Measurements from ENCODE around the gene GPI. TPM values are rescaled to one million over a fixed set of nuclear protein-coding genes. Genes with fewer than 3 reads are reported as not detected.

GPI gene
- total and polyA plus RNA-seq, 2 of the 8 experiments (the other 6 are each of a cell fraction or from before 2014, with no cell fraction given): 171 to 360 TPM

GRCh38 chr19:34335914-34336313 is 29.1 kb upstream of the GPI start:
- no peak overlapping the region for H3K4me3 ChIP-seq (ENCODE audit: extremely low read depth in 1 of 4, insufficient read depth in 2 of 4, low read depth in 3 of 4, low read length in 4 of 4)
- no peak overlapping the region for H3K4me2 ChIP-seq (ENCODE audit: insufficient read depth in 1 of 2, low read depth in 2 of 2, low read length in 2 of 2)
- no peak overlapping the region for H3K56ac ChIP-seq (replicated peaks; ENCODE audit: insufficient read length, low read depth, low read length)
- no peak overlapping the region for H2BK12ac ChIP-seq (ENCODE audit: low read depth, low read length)
- H4K91ac ChIP-seq (replicated peaks; ENCODE audit: insufficient read length, low read length): no peak overlapping the region
- no peaks in the 10 kb centered on the region for H3K23me2 ChIP-seq (ENCODE audit: low read depth, low read length)
- H3K79me1 ChIP-seq (ENCODE audit: low read depth, low read length): no peaks in the 10 kb centered on the region; the same call in 1 of the 2 replicates
- ChIA-PET CTCF (ENCODE audit: partially characterized antibody) (interaction anchor here (0.6 to 4.2 kb wide), 9 partner anchors 8 to 95 kb away, joined by 3 to 27 read pairs (median 6); no protein-coding TSS in a partner anchor), POLR2A (ENCODE audit: partially characterized antibody) (no interaction called here)
- no peak overlapping the region for H3K18ac ChIP-seq (ENCODE audit: extremely low read depth, low read length)
- no peak overlapping the region for H2AK5ac ChIP-seq (ENCODE audit: low read depth, low read length)
- H4K5ac ChIP-seq (ENCODE audit: insufficient read length, low read depth, low read length): no peak overlapping the region
- 87% methylated on average over 3 of the region's 3 CpGs; no CpG with 5 or more reads in 1 of the 2 experiments for WGBS, 2 experiments (ENCODE audit: extremely low coverage in 1 of 2, insufficient coverage in 1 of 2, insufficient read length in 1 of 2, insufficient replicate concordance in 2 of 2, low coverage in 1 of 2, low lambda C conversion rate in 2 of 2, missing lambda C conversion rate in 1 of 2)
- no peak overlapping the region for H4K8ac ChIP-seq (ENCODE audit: extremely low read depth, insufficient read depth, low read length)
- no peak for DNase-seq (ENCODE audit: low read depth in 1 of 2, low spot score in 2 of 2)
- FAIRE-seq: no peak
- no peaks in the 10 kb centered on the region for H3K27me3 ChIP-seq (replicated peaks in 1 of 4; ENCODE audit: control insufficient read depth in 3 of 4, extremely low read depth in 1 of 4, insufficient read depth in 3 of 4, low read length in 3 of 4)
- no peaks in the 10 kb centered on the region for H3K79me2 ChIP-seq (ENCODE audit: control insufficient read depth in 1 of 2, insufficient read depth in 2 of 2, low read length in 2 of 2)
- no peaks in the 10 kb centered on the region for H4K20me1 ChIP-seq (replicated peaks in 1 of 2; ENCODE audit: control insufficient read depth in 1 of 2, insufficient read depth in 2 of 2, low read length in 2 of 2)
- H2BK20ac ChIP-seq (ENCODE audit: low read length): no peak overlapping the region
- H2AFZ ChIP-seq (ENCODE audit: low read length): no peak overlapping the region
- no peak overlapping the region for H3K4ac ChIP-seq (replicated peaks; ENCODE audit: insufficient read length, low read depth, low read length)
- no peak overlapping the region for H2BK5ac ChIP-seq (ENCODE audit: low read depth, low read length)
- H3K9ac ChIP-seq (replicated peaks in 1 of 4; ENCODE audit: extremely low read depth in 1 of 4, low read depth in 3 of 4, low read length in 3 of 4): no peak overlapping the region
- no peak overlapping the region for H3K23ac ChIP-seq (ENCODE audit: insufficient read length)
- H3K27ac ChIP-seq (ENCODE audit: low read depth, low read length): no peak overlapping the region
- H2BK15ac ChIP-seq (ENCODE audit: low read length): no peak overlapping the region
- H2BK120ac ChIP-seq (replicated peaks; ENCODE audit: low read depth, low read length): no peak overlapping the region
- no peak overlapping the region for H3K14ac ChIP-seq (ENCODE audit: insufficient read length)
- H3K4me1 ChIP-seq (replicated peaks in 1 of 4; ENCODE audit: control insufficient read depth in 3 of 4, insufficient read depth in 4 of 4, low read length in 3 of 4): no peaks in the 10 kb centered on the region
- no peaks in the 10 kb centered on the region for H3K9me3 ChIP-seq (ENCODE audit: insufficient read depth in 2 of 2, low read depth in 1 of 2, low read length in 1 of 2)
- H3K36me3 ChIP-seq (ENCODE audit: control insufficient read depth in 2 of 4, insufficient read depth in 4 of 4, low read length in 3 of 4): peaks cover 4 to 30% (median 9%) of the 10 kb centered on the region in 4 experiments; a peak in 7 of 8 replicates
- TF ChIP-seq NRF1 (IDR thresholded peaks at IDR 0.05; ENCODE audit: low read depth, low read length) (no peak), GABPA (IDR thresholded peaks at IDR 0.05; ENCODE audit: borderline replicate concordance, insufficient read depth, low read length) (no peak), RFX5 (IDR thresholded peaks at IDR 0.05; ENCODE audit: borderline replicate concordance, low read depth, low read length) (no peak), ZNF274 (IDR thresholded peaks at IDR 0.05; ENCODE audit: borderline replicate concordance, extremely low read depth, low read length) (no peak), TCF12 (IDR thresholded peaks at IDR 0.05; ENCODE audit: low read depth, low read length) (no peak), KDM1A (IDR thresholded peaks at IDR 0.05; ENCODE audit: borderline replicate concordance, low read length) (no peak), BACH1 (IDR thresholded peaks at IDR 0.05; ENCODE audit: low read length) (no peak), SAP30 (IDR thresholded peaks at IDR 0.05; ENCODE audit: insufficient read depth, insufficient replicate concordance, low read length) (no peak), HDAC6 (IDR thresholded peaks at IDR 0.05; ENCODE audit: low read depth, low read length) (no peak), RNF2 (IDR thresholded peaks at IDR 0.05; ENCODE audit: borderline replicate concordance, low read depth, low read length, missing control alignments, poor library complexity, severe bottlenecking) (no peak), SIRT6 (IDR thresholded peaks at IDR 0.05; ENCODE audit: low read length) (no peak), CHD2 (IDR thresholded peaks at IDR 0.05; ENCODE audit: low read length) (no peak), BCL11A (IDR thresholded peaks at IDR 0.05; ENCODE audit: low read depth in 2 of 2, low read length in 2 of 2) (no peak), TEAD4 (IDR thresholded peaks at IDR 0.05; ENCODE audit: low read depth, low read length) (no peak)
